ENCODE measurements around the gene NOXO1. TPM values are rescaled to one million over a fixed set of nuclear protein-coding genes. Genes with fewer than 3 reads are reported as not detected.

The NOXO1 gene
- total and polyA plus RNA-seq, 10 of the 15 experiments (the other 5 are each of a cell fraction or from before 2014, with no cell fraction given): 0.09 to 0.76 (median 0.26) TPM; not detected in 4

- ChIA-PET SMC1A (ENCODE audit: uncharacterized antibody, unreplicated experiment) (no interaction called here), CTCF (interaction anchor here (0.9 to 1.4 kb wide), 2 partner anchors 15 to 35 kb away, joined by 3 to 4 read pairs; no protein-coding TSS in a partner anchor), POLR2A (no interaction called here), RAD21 (ENCODE audit: unreplicated experiment) (interaction anchor here (0.6 kb wide), 1 partner anchor 20 kb away, joined by 4 read pairs; no protein-coding TSS in a partner anchor)
- H3K79me2 ChIP-seq (ENCODE audit: control insufficient read depth, insufficient read depth, low read length): peaks cover 22% of the 10 kb centered on the region
- peaks cover 6% of the 10 kb centered on the region for H4K20me1 ChIP-seq (ENCODE audit: control insufficient read depth, insufficient read depth)
- no peak overlapping the region for H3K4me2 ChIP-seq (ENCODE audit: control insufficient read depth, insufficient read depth)
- H3K9ac ChIP-seq (ENCODE audit: control insufficient read depth, insufficient read depth, low read length): no peak overlapping the region
- peaks cover 7% of the 10 kb centered on the region for H3K4me1 ChIP-seq (ENCODE audit: control insufficient read depth, insufficient read depth, low read length)
- DNase-seq (ENCODE audit: low read depth, low spot score): no peak
- no peak overlapping the region for H3K27ac ChIP-seq (ENCODE audit: control insufficient read depth, insufficient read depth)
- in situ Hi-C loops (cut with MboI): no loop called here
- 91% methylated on average over 17 of the region's 19 CpGs for WGBS (ENCODE audit: insufficient coverage, insufficient replicate concordance, low lambda C conversion rate, missing lambda C conversion rate)
- ATAC-seq: no peak
- FAIRE-seq: no peak
- no peak overlapping the region for H2AFZ ChIP-seq (ENCODE audit: control insufficient read depth, low read depth, low read length)
- no peak overlapping the region for H3K4me3 ChIP-seq
- BruUV-seq (replicated peaks): no TSS peak
- H3K9me3 ChIP-seq (replicated peaks; ENCODE audit: control insufficient read depth, insufficient read depth, low read length): no peaks in the 10 kb centered on the region
- intact Hi-C loops (cut with micrococcal nuclease; ENCODE audit: unreplicated experiment): no loop called here
- H3K36me3 ChIP-seq (ENCODE audit: control insufficient read depth in 2 of 2, insufficient read depth in 2 of 2, low read length in 1 of 2): peaks cover 3 to 50% of the 10 kb centered on the region in 2 experiments
- H3K27me3 ChIP-seq (replicated peaks in 1 of 2; ENCODE audit: control insufficient read depth in 2 of 2, insufficient read depth in 2 of 2, low read length in 1 of 2): no peaks in the 10 kb centered on the region
- TF ChIP-seq LARP7 (IDR thresholded peaks at IDR 0.05) (no peak), BRCA1 (IDR thresholded peaks at IDR 0.05; ENCODE audit: low read depth, low read length) (no peak), ZNF622 (IDR thresholded peaks at IDR 0.05) (no peak), CUX1 (IDR thresholded peaks at IDR 0.05; ENCODE audit: insufficient replicate concordance, low read depth, low read length) (no peak), USF1 (IDR thresholded peaks at IDR 0.05; ENCODE audit: borderline replicate concordance, extremely low read length, insufficient read depth, low read depth, low read length) (no peak), PAX5 (IDR thresholded peaks at IDR 0.05; ENCODE audit: borderline replicate concordance, low read depth, low read length) (no peak), CEBPB (IDR thresholded peaks at IDR 0.05; ENCODE audit: borderline replicate concordance in 1 of 2, low read depth in 2 of 2, low read length in 2 of 2) (no peak), SRF (IDR thresholded peaks at IDR 0.05; ENCODE audit: low read depth in 2 of 2, low read length in 2 of 2) (no peak), ASH2L (IDR thresholded peaks at IDR 0.05; ENCODE audit: borderline replicate concordance, low read depth) (no peak), FOS (IDR thresholded peaks at IDR 0.05; ENCODE audit: borderline replicate concordance, extremely low read depth, insufficient read length) (no peak), PRDM15 (CRISPR knock-in tag; IDR thresholded peaks at IDR 0.05) (no peak)
Measured at GRCh38 chr16:2001035-2001434, 19.8 kb upstream of the NOXO1 start.

Measured in GM12878 (cell line).